WTC11 (cell line): ENCODE results near the gene RABGAP1. TPM values are rescaled to one million over a fixed set of nuclear protein-coding genes. Genes with fewer than 3 reads are reported as not detected.

Source experiments
- AFF4 ChIP-seq: sonication (generic); formaldehyde crosslinking; IDR thresholded peaks from 2 replicates; pipeline ENCODE4 v1.8.1; 2023; ENCODE audit warnings: mild to moderate bottlenecking, missing genetic modification reagents, borderline replicate concordance
- ARID4B ChIP-seq: sonication (generic); formaldehyde crosslinking; IDR thresholded peaks from 2 replicates; pipeline ENCODE4 v1.8.0; 2023; ENCODE audit warnings: missing genetic modification reagents, mild to moderate bottlenecking, borderline replicate concordance
- ELF4 ChIP-seq: sonication (generic); formaldehyde crosslinking; IDR thresholded peaks from 2 replicates; pipeline ENCODE4 v1.8.1; 2022; ENCODE audit warnings: low read depth, mild to moderate bottlenecking, moderate library complexity, missing genetic modification reagents
- FOXP4 ChIP-seq: sonication (generic); formaldehyde crosslinking; IDR thresholded peaks from 2 replicates; pipeline ENCODE4 v1.8.0; 2022; ENCODE audit warnings: mild to moderate bottlenecking, missing genetic modification reagents
- IRF2 ChIP-seq: sonication (generic); formaldehyde crosslinking; IDR thresholded peaks from 2 replicates; pipeline ENCODE4 v1.8.0; 2022; ENCODE audit warnings: low read depth, missing genetic modification reagents, borderline replicate concordance
- JUN ChIP-seq: sonication (generic); formaldehyde crosslinking; IDR thresholded peaks from 2 replicates; pipeline ENCODE4 v1.8.0; 2023; ENCODE audit warnings: mild to moderate bottlenecking, missing genetic modification reagents
- MYBL2 ChIP-seq: sonication (generic); formaldehyde crosslinking; IDR thresholded peaks from 2 replicates; pipeline ENCODE4 v1.8.1; 2023; ENCODE audit warnings: mild to moderate bottlenecking, moderate library complexity, missing genetic modification reagents
- NFYB ChIP-seq: sonication (generic); formaldehyde crosslinking; conservative IDR thresholded peaks from 2 replicates; pipeline ENCODE4 v1.8.0; 2022; ENCODE audit warnings: low read depth, missing genetic modification reagents
- SP1 ChIP-seq: sonication (generic); formaldehyde crosslinking; conservative IDR thresholded peaks from 2 replicates; pipeline ENCODE4 v1.8.1; 2022; ENCODE audit warnings: missing genetic modification reagents
- STAT6 ChIP-seq: sonication (generic); formaldehyde crosslinking; conservative IDR thresholded peaks from 2 replicates; pipeline ENCODE4 v1.8.1; 2023; ENCODE audit warnings: mild to moderate bottlenecking, low read depth, missing genetic modification reagents, moderate library complexity
- TEAD1 ChIP-seq: sonication (generic); formaldehyde crosslinking; IDR thresholded peaks from 2 replicates; pipeline ENCODE4 v1.8.0; 2022; ENCODE audit warnings: mild to moderate bottlenecking, missing genetic modification reagents
- USF1 ChIP-seq: sonication (generic); formaldehyde crosslinking; IDR thresholded peaks from 2 replicates; pipeline ENCODE4 v1.8.0; 2022; ENCODE audit warnings: mild to moderate bottlenecking, missing genetic modification reagents
- ZNF121 ChIP-seq: sonication (generic); formaldehyde crosslinking; IDR thresholded peaks from 2 replicates; pipeline ENCODE4 v1.8.0; 2023; ENCODE audit warnings: missing genetic modification reagents
- ZNF138 ChIP-seq: sonication (generic); formaldehyde crosslinking; conservative IDR thresholded peaks from 2 replicates; pipeline ENCODE4 v1.8.1; 2022; ENCODE audit warnings: mild to moderate bottlenecking, moderate library complexity, missing genetic modification reagents
- ZNF396 ChIP-seq: fragments of 250-450 bp; sonication (Bioruptor Pico); IDR thresholded peaks from 2 replicates; pipeline ENCODE4 v1.8.0; 2021; ENCODE audit warnings: mild to moderate bottlenecking, moderate library complexity, borderline replicate concordance
- ZNF425 ChIP-seq: fragments of 250-450 bp; sonication (Bioruptor Pico); conservative IDR thresholded peaks from 2 replicates; pipeline ENCODE4 v1.9.0; 2021; ENCODE audit warnings: mild to moderate bottlenecking
- ZNF671 ChIP-seq: fragments of 250-450 bp; sonication (Bioruptor Pico); IDR thresholded peaks from 2 replicates; pipeline ENCODE4 v1.8.0; 2021; ENCODE audit warnings: mild to moderate bottlenecking
- ZSCAN18 ChIP-seq: fragments of 250-450 bp; sonication (Bioruptor Pico); IDR thresholded peaks from 2 replicates; pipeline ENCODE4 v2.1.2; 2022; ENCODE audit warnings: mild to moderate bottlenecking, moderate library complexity
- total RNA-seq: library from RNA; stranded (reverse); gene quantifications from 3 replicates; pipeline ENCODE4 v1.2.3, GENCODE V29; 2021

RABGAP1 gene
- total RNA-seq, 1 experiment from 2014 or later = 38.1 TPM

- TF ChIP-seq FOXP4 (CRISPR knock-in tag) (no peak; the same call in 1 of the 2 replicates), ARID4B (CRISPR knock-in tag) (no peak; the same call in 1 of the 2 replicates), MYBL2 (CRISPR knock-in tag) (no peak), JUN (no peak), USF1 (CRISPR knock-in tag) (no peak; the same call in 1 of the 2 replicates), ZNF396 (CRISPR knock-in tag) (no peak), NFYB (peak; percentile 56), STAT6 (CRISPR knock-in tag) (no peak), ZNF121 (CRISPR knock-in tag) (no peak), ZSCAN18 (CRISPR knock-in tag) (no peak), AFF4 (CRISPR knock-in tag) (no peak), ELF4 (CRISPR knock-in tag) (no peak), ZNF138 (CRISPR knock-in tag) (no peak), TEAD1 (CRISPR knock-in tag) (0 out of 2 replicates have a peak, but pooled peaks have one; percentile 14), ZNF425 (CRISPR knock-in tag) (no peak), IRF2 (no peak), ZNF671 (CRISPR knock-in tag) (no peak), SP1 (CRISPR knock-in tag) (peak; percentile 90)
Observed at GRCh38 chr9:122940749-122941581, at the start of gene RABGAP1 (continued).
